CD4-positive, alpha-beta T cell (primary cell): ENCODE data around the gene PHF14. TPM values are rescaled to one million over a fixed set of nuclear protein-coding genes. Genes with fewer than 3 reads are reported as not detected.

Experiments
- ATAC-seq: fragments of 200-7000 bp; cut with Tn5 transposase; one replicate; pipeline ENCODE4 v1.10.0; 2022; ENCODE audit warnings: mild to moderate bottlenecking; ENCODE audit not compliant: poor library complexity
- CTCF ChIA-PET: fragments of 350-600 bp; sonication (Branson Sonifier 250); formaldehyde crosslinking; loops from one replicate; lab custom pipeline; 2021; ENCODE audit warnings: antibody characterized with exemption, inconsistent platforms; lab: Charles Lee
- POLR2A ChIA-PET: fragments of 350-600 bp; sonication (Branson Sonifier 250); formaldehyde crosslinking; loops from one replicate; lab custom pipeline; 2021; ENCODE audit warnings: antibody characterized with exemption, inconsistent platforms; lab: Charles Lee
- DNase-seq, 14 experiments: peaks; one replicate each; pipeline ENCODE4 v3.0.0-alpha.2; 2013 to 2020; ENCODE audit warnings: mixed read lengths in 2 of 14
- H3K27ac ChIP-seq, 2 donors: one replicate each; pipeline versions ENCODE4 v1.5.1 to v1.7.0; 2013; ENCODE audit warnings: low read length in 2 of 2, low read depth in 1 of 2, mild to moderate bottlenecking in 1 of 2
- H3K27me3 ChIP-seq, 2 experiments: 1 replicate in 1 of 2; 2 replicates in 1 of 2; pipeline versions ENCODE4 v1.6.1 to v1.7.0; 2013; ENCODE audit warnings: low read length in 2 of 2, control low read depth in 1 of 2, mild to moderate bottlenecking in 1 of 2, moderate library complexity in 1 of 2; ENCODE audit not compliant: insufficient read depth in 2 of 2, control insufficient read depth in 1 of 2
- H3K36me3 ChIP-seq: one replicate; pipeline ENCODE4 v1.6.1; 2013; ENCODE audit warnings: low read length, control low read depth; ENCODE audit not compliant: insufficient read depth
- H3K4me1 ChIP-seq: one replicate; pipeline ENCODE4 v1.6.1; 2013; ENCODE audit warnings: low read length, control low read depth; ENCODE audit not compliant: insufficient read depth
- H3K4me3 ChIP-seq: one replicate; pipeline ENCODE4 v1.5.1; 2013; ENCODE audit warnings: mild to moderate bottlenecking, low read length, moderate library complexity
- H3K9me3 ChIP-seq, 2 experiments: 1 replicate in 1 of 2; 2 replicates in 1 of 2; pipeline versions ENCODE4 v1.6.1 to v1.7.0; 2013; ENCODE audit warnings: low read length in 2 of 2, mild to moderate bottlenecking in 2 of 2, control low read depth in 1 of 2, moderate library complexity in 1 of 2; ENCODE audit not compliant: control insufficient read depth in 1 of 2, insufficient read depth in 1 of 2
- H3K27ac Mint-ChIP-seq: one replicate; pipeline ENCODE4 v1.8.0; 2020; ENCODE audit warnings: mixed read lengths
- H3K27me3 Mint-ChIP-seq: one replicate; pipeline ENCODE4 v1.8.0; 2021; ENCODE audit warnings: mixed read lengths
- H3K36me3 Mint-ChIP-seq: one replicate; pipeline ENCODE4 v1.8.0; 2021; ENCODE audit warnings: low read depth, mixed read lengths
- H3K4me1 Mint-ChIP-seq: one replicate; pipeline ENCODE4 v1.8.0; 2021; ENCODE audit warnings: low read depth, mixed read lengths
- H3K4me3 Mint-ChIP-seq: one replicate; pipeline ENCODE4 v1.8.0; 2020; ENCODE audit warnings: mild to moderate bottlenecking, mixed read lengths
- H3K9me3 Mint-ChIP-seq: one replicate; pipeline ENCODE4 v1.8.0; 2020; ENCODE audit warnings: mixed read lengths
- CTCF ChIP-seq: fragments of 200-600 bp; IDR thresholded peaks from one replicate; pipeline ENCODE4 v1.8.0; 2022; ENCODE audit warnings: antibody characterized with exemption, mild to moderate bottlenecking
- intact Hi-C, 2 experiments: fragments of 100-400 bp; cut with DNase I in 1 of 2; cut with micrococcal nuclease in 1 of 2; formaldehyde crosslinking; loops; one replicate each; pipeline versions ENCODE4 v1.15.1 to v1.9.0; 2023 to 2025; cut with DNase I, micrococcal nuclease
- total RNA-seq, 174 experiments: library from RNA in 2 of 174; stranded (reverse) in 2 of 174; gene quantifications; one replicate each; pipeline ENCODE4 v1.2.3 and lab custom pipeline; 2021 to 2026

PHF14 gene
- total RNA-seq, 2 experiments from 2014 or later, result 23.1 TPM

- Histone ChIP-seq H3K27me3 (no peaks in the 10 kb centered on the region), H3K27ac (no peak overlapping the region), H3K9me3 (no peaks in the 10 kb centered on the region), H3K36me3 (no peaks in the 10 kb centered on the region), H3K4me1 (no peaks in the 10 kb centered on the region), H3K4me3 (no peak overlapping the region)
- no peak overlapping the region for H3K27ac Mint-ChIP-seq
- no peaks in the 10 kb centered on the region for H3K9me3 Mint-ChIP-seq
- no peaks in the 10 kb centered on the region for H3K27me3 Mint-ChIP-seq
- ChIA-PET CTCF (no interaction called here), POLR2A (no interaction called here)
- H3K36me3 Mint-ChIP-seq, result no peaks in the 10 kb centered on the region
- H3K4me1 Mint-ChIP-seq, result no peaks in the 10 kb centered on the region
- no peak for ATAC-seq
- DNase-seq, result no peak
- TF ChIP-seq CTCF, result no peak
- H3K4me3 Mint-ChIP-seq, result no peak overlapping the region
- intact Hi-C loops, result no loop called here
Measured at GRCh38 chr7:11177793-11178192, 204.1 kb downstream of the PHF14 start.

GRCh38 chr7:11181590-11181989 lies 207.9 kb downstream of the PHF14 start:
- no peaks in the 10 kb centered on the region for H3K36me3 ChIP-seq
- H3K9me3 ChIP-seq, result peaks cover 0 to 4% of the 10 kb centered on the region in 2 experiments
- no peak overlapping the region for H3K27ac ChIP-seq
- ATAC-seq (no peak), DNase-seq (no peak)
- Mint-ChIP-seq H3K36me3 (no peaks in the 10 kb centered on the region), H3K27me3 (peaks cover 3% of the 10 kb centered on the region), H3K9me3 (no peaks in the 10 kb centered on the region), H3K4me1 (no peaks in the 10 kb centered on the region), H3K27ac (no peak overlapping the region), H3K4me3 (no peak overlapping the region)
- H3K4me3 ChIP-seq, result no peak overlapping the region
- no peaks in the 10 kb centered on the region for H3K4me1 ChIP-seq
- TF ChIP-seq CTCF, result no peak
- H3K27me3 ChIP-seq, result no peaks in the 10 kb centered on the region
- ChIA-PET CTCF (no interaction called here), POLR2A (no interaction called here)
- intact Hi-C loops, result no loop called here

GRCh38 chr7:11182736-11183135 lies 209.1 kb downstream of the PHF14 start:
- Mint-ChIP-seq H3K4me3 (no peak overlapping the region), H3K27ac (no peak overlapping the region), H3K36me3 (no peaks in the 10 kb centered on the region), H3K9me3 (no peaks in the 10 kb centered on the region), H3K4me1 (no peaks in the 10 kb centered on the region), H3K27me3 (peaks cover 6% of the 10 kb centered on the region)
- no peaks in the 10 kb centered on the region for H3K36me3 ChIP-seq
- no peaks in the 10 kb centered on the region for H3K27me3 ChIP-seq
- no peak for TF ChIP-seq CTCF
- ChIA-PET CTCF (no interaction called here), POLR2A (no interaction called here)
- no peaks in the 10 kb centered on the region for H3K4me1 ChIP-seq
- DNase-seq, result no peak
- peaks cover 0 to 4% of the 10 kb centered on the region in 2 experiments for H3K9me3 ChIP-seq
- intact Hi-C loops, result no loop called here
- H3K4me3 ChIP-seq, result no peak overlapping the region
- no peak overlapping the region for H3K27ac ChIP-seq
- ATAC-seq, result no peak
